WTC11 (cell line): ENCODE data around the gene GALNT13. TPM values are rescaled to one million over a fixed set of nuclear protein-coding genes. Genes with fewer than 3 reads are reported as not detected.

Experiments
- ATAC-seq: fragments of 200-7000 bp; cut with Tn5 transposase; 2 replicates; pipeline ENCODE4 v1.10.0; 2021; ENCODE audit warnings: mild to moderate bottlenecking, moderate library complexity
- CTCF ChIA-PET: fragments of 300-600 bp; sonication (Branson Sonifier 250); formaldehyde crosslinking; loops from one replicate; lab custom pipeline; 2021; ENCODE audit warnings: antibody characterized with exemption; lab: Charles Lee
- POLR2A ChIA-PET: fragments of 350-600 bp; sonication (Branson Sonifier 250); formaldehyde crosslinking; loops from one replicate; lab custom pipeline; 2021; ENCODE audit warnings: antibody characterized with exemption; lab: Charles Lee
- DNase-seq: peaks from one replicate; pipeline ENCODE4 v3.0.0; 2021; ENCODE audit warnings: low spot score
- H3K27ac Mint-ChIP-seq: 2 replicates; pipeline ENCODE4 v1.8.0; 2021; ENCODE audit warnings: mixed read lengths
- H3K27me3 Mint-ChIP-seq: 2 replicates; pipeline ENCODE4 v1.8.0; 2021; ENCODE audit warnings: low read depth, mild to moderate bottlenecking, moderate library complexity, mixed read lengths
- H3K36me3 Mint-ChIP-seq: 2 replicates; pipeline ENCODE4 v1.8.0; 2021; ENCODE audit warnings: mixed read lengths
- H3K4me1 Mint-ChIP-seq: 2 replicates; pipeline ENCODE4 v1.8.0; 2022; ENCODE audit warnings: mixed read lengths
- H3K4me3 Mint-ChIP-seq: 2 replicates; pipeline ENCODE4 v1.8.0; 2021; ENCODE audit warnings: mild to moderate bottlenecking, moderate library complexity, mixed read lengths
- H3K9me3 Mint-ChIP-seq: 2 replicates; pipeline ENCODE4 v1.8.0; 2021; ENCODE audit warnings: mixed read lengths
- ATF2 ChIP-seq: sonication (generic); formaldehyde crosslinking; IDR thresholded peaks from 2 replicates; pipeline ENCODE4 v1.8.1; 2022; ENCODE audit warnings: low read depth, missing genetic modification reagents, borderline replicate concordance
- E2F5 ChIP-seq: sonication (generic); formaldehyde crosslinking; IDR thresholded peaks from 2 replicates; pipeline ENCODE4 v1.8.1; 2022; ENCODE audit warnings: mild to moderate bottlenecking, moderate library complexity, missing genetic modification reagents
- ELF4 ChIP-seq: sonication (generic); formaldehyde crosslinking; IDR thresholded peaks from 2 replicates; pipeline ENCODE4 v1.8.1; 2022; ENCODE audit warnings: low read depth, mild to moderate bottlenecking, moderate library complexity, missing genetic modification reagents
- ESRRA ChIP-seq: sonication (generic); formaldehyde crosslinking; IDR thresholded peaks from 2 replicates; pipeline ENCODE4 v1.8.1; 2022; ENCODE audit warnings: mild to moderate bottlenecking, missing genetic modification reagents, borderline replicate concordance
- ETV6 ChIP-seq: sonication (generic); formaldehyde crosslinking; IDR thresholded peaks from 2 replicates; pipeline ENCODE4 v1.8.1; 2022; ENCODE audit warnings: mild to moderate bottlenecking, missing genetic modification reagents
- GRHL2 ChIP-seq: fragments of 250-450 bp; sonication (Bioruptor Pico); IDR thresholded peaks from 2 replicates; pipeline ENCODE4 v1.8.0; 2022; ENCODE audit warnings: mild to moderate bottlenecking, moderate library complexity; ENCODE audit not compliant: insufficient replicate concordance, severe bottlenecking
- GTF2I ChIP-seq: fragments of 250-450 bp; sonication (Bioruptor Pico); conservative IDR thresholded peaks from 2 replicates; pipeline ENCODE4 v1.4.0; 2021; ENCODE audit warnings: mild to moderate bottlenecking
- JAZF1 ChIP-seq: fragments of 250-450 bp; sonication (Bioruptor Pico); IDR thresholded peaks from 2 replicates; pipeline ENCODE4 v1.9.0; 2021; ENCODE audit warnings: moderate library complexity, mild to moderate bottlenecking, inconsistent platforms
- JUN ChIP-seq: sonication (generic); formaldehyde crosslinking; IDR thresholded peaks from 2 replicates; pipeline ENCODE4 v1.8.0; 2023; ENCODE audit warnings: mild to moderate bottlenecking, missing genetic modification reagents
- MLX ChIP-seq: sonication (generic); formaldehyde crosslinking; IDR thresholded peaks from 2 replicates; pipeline ENCODE4 v1.8.1; 2023; ENCODE audit warnings: mild to moderate bottlenecking, missing genetic modification reagents, moderate library complexity
- NFE2L1 ChIP-seq: sonication (generic); formaldehyde crosslinking; IDR thresholded peaks from 2 replicates; pipeline ENCODE4 v1.8.1; 2023; ENCODE audit warnings: missing genetic modification reagents
- NR2C2 ChIP-seq: sonication (generic); formaldehyde crosslinking; IDR thresholded peaks from 2 replicates; pipeline ENCODE4 v1.8.0; 2022; ENCODE audit warnings: mild to moderate bottlenecking, missing genetic modification reagents
- OVOL2 ChIP-seq: fragments of 250-450 bp; sonication (Bioruptor Pico); IDR thresholded peaks from 2 replicates; pipeline ENCODE4 v1.9.0; 2021; ENCODE audit warnings: mild to moderate bottlenecking, borderline replicate concordance
- RELA ChIP-seq: sonication (generic); formaldehyde crosslinking; IDR thresholded peaks from 2 replicates; pipeline ENCODE4 v1.8.1; 2022; ENCODE audit warnings: missing genetic modification reagents, mild to moderate bottlenecking, borderline replicate concordance
- RORB ChIP-seq: fragments of 250-450 bp; sonication (Bioruptor Pico); IDR thresholded peaks from 2 replicates; pipeline ENCODE4 v1.9.0; 2021; ENCODE audit warnings: mild to moderate bottlenecking
- TCF7 ChIP-seq: sonication (generic); formaldehyde crosslinking; IDR thresholded peaks from 2 replicates; pipeline ENCODE4 v1.8.0; 2022; ENCODE audit warnings: mild to moderate bottlenecking, low read depth, missing genetic modification reagents, moderate library complexity
- ZNF121 ChIP-seq: sonication (generic); formaldehyde crosslinking; IDR thresholded peaks from 2 replicates; pipeline ENCODE4 v1.8.0; 2023; ENCODE audit warnings: missing genetic modification reagents
- ZNF263 ChIP-seq: sonication (generic); formaldehyde crosslinking; IDR thresholded peaks from 2 replicates; pipeline ENCODE4 v1.8.1; 2022; ENCODE audit warnings: low read depth, mild to moderate bottlenecking, moderate library complexity, missing genetic modification reagents
- ZNF281 ChIP-seq: sonication (generic); formaldehyde crosslinking; IDR thresholded peaks from 2 replicates; pipeline ENCODE4 v1.8.0; 2023; ENCODE audit warnings: mild to moderate bottlenecking, missing genetic modification reagents
- ZNF317 ChIP-seq: sonication (generic); formaldehyde crosslinking; IDR thresholded peaks from 2 replicates; pipeline ENCODE4 v1.8.1; 2023; ENCODE audit warnings: low read depth, mild to moderate bottlenecking, moderate library complexity, missing genetic modification reagents, borderline replicate concordance
- ZNF416 ChIP-seq: fragments of 250-450 bp; sonication (Bioruptor Pico); IDR thresholded peaks from 2 replicates; pipeline ENCODE4 v1.9.0; 2021; ENCODE audit warnings: mild to moderate bottlenecking, inconsistent platforms
- ZNF425 ChIP-seq: fragments of 250-450 bp; sonication (Bioruptor Pico); conservative IDR thresholded peaks from 2 replicates; pipeline ENCODE4 v1.9.0; 2021; ENCODE audit warnings: mild to moderate bottlenecking
- ZSCAN18 ChIP-seq: fragments of 250-450 bp; sonication (Bioruptor Pico); IDR thresholded peaks from 2 replicates; pipeline ENCODE4 v2.1.2; 2022; ENCODE audit warnings: mild to moderate bottlenecking, moderate library complexity
- total RNA-seq: library from RNA; stranded (reverse); gene quantifications from 3 replicates; pipeline ENCODE4 v1.2.3, GENCODE V29; 2021

GALNT13 gene
- total RNA-seq, 1 experiment from 2014 or later = 9.9 TPM

- CTCF ChIA-PET = interaction anchor here (0.6 kb wide), 1 partner anchor 11 kb away, joined by 3 read pairs; no protein-coding TSS in a partner anchor
- no peak for ATAC-seq
- Mint-ChIP-seq H3K4me3 (no peak overlapping the region), H3K27ac (no peak overlapping the region), H3K4me1 (no peaks in the 10 kb centered on the region; the same call in 1 of the 2 replicates), H3K9me3 (no peaks in the 10 kb centered on the region), H3K27me3 (no peaks in the 10 kb centered on the region), H3K36me3 (no peaks in the 10 kb centered on the region)
- no peak for DNase-seq
- POLR2A ChIA-PET = no interaction called here
- TF ChIP-seq E2F5 (no peak), ESRRA (CRISPR knock-in tag) (no peak), ZNF425 (CRISPR knock-in tag) (no peak), GRHL2 (CRISPR knock-in tag) (no peak), JUN (CRISPR knock-in tag) (no peak), ZSCAN18 (no peak), ATF2 (CRISPR knock-in tag) (no peak), RELA (no peak), ZNF121 (CRISPR knock-in tag) (peak; percentile 63; the same call in 1 of the 2 replicates)
- TF ChIP-seq, all 79 proteins: peak for 1
These were observed 572.2 kb downstream of the GALNT13 start for GRCh38 chr2:154443919-154444318.

GRCh38 chr2:154446324-154446723 lies 574.6 kb downstream of the GALNT13 start:
- no peak overlapping the region for H3K4me3 Mint-ChIP-seq
- TF ChIP-seq ZNF317 (CRISPR knock-in tag) (no peak), NFE2L1 (no peak), RORB (CRISPR knock-in tag) (no peak), JAZF1 (CRISPR knock-in tag) (no peak), TCF7 (CRISPR knock-in tag) (no peak), ELF4 (CRISPR knock-in tag) (no peak), ETV6 (no peak), MLX (CRISPR knock-in tag) (no peak), ZNF263 (CRISPR knock-in tag) (no peak), OVOL2 (CRISPR knock-in tag) (no peak), E2F5 (no peak), NR2C2 (CRISPR knock-in tag) (no peak), GTF2I (CRISPR knock-in tag) (no peak), ZNF425 (CRISPR knock-in tag) (no peak), ZNF281 (no peak), ZNF416 (no peak)
- H3K4me1 Mint-ChIP-seq = no peaks in the 10 kb centered on the region
- CTCF ChIA-PET = no interaction called here
- no peaks in the 10 kb centered on the region for H3K9me3 Mint-ChIP-seq
- H3K27me3 Mint-ChIP-seq = no peaks in the 10 kb centered on the region
- POLR2A ChIA-PET = no interaction called here
- H3K27ac Mint-ChIP-seq = no peak overlapping the region
- ATAC-seq = no peak
- H3K36me3 Mint-ChIP-seq = no peaks in the 10 kb centered on the region
- DNase-seq = no peak
